GM12892 (cell line): ENCODE data around the gene SRGAP2B.
"Not testable (repeated sequence)": the region's sequence is repeated elsewhere in the genome, so short reads cannot be mapped to it uniquely, and the experiment has no call there.

Source experiments
- POLR2A ChIP-seq: IDR thresholded peaks from 2 replicates; pipeline ENCODE4 v1.6.1; 2011; ENCODE audit warnings: low read depth, low read length, control low read depth
- POLR2AphosphoS5 ChIP-seq: IDR thresholded peaks from 2 replicates; pipeline ENCODE4 v1.6.1; 2011; ENCODE audit warnings: low read depth, low read length, control low read depth

DNA sequence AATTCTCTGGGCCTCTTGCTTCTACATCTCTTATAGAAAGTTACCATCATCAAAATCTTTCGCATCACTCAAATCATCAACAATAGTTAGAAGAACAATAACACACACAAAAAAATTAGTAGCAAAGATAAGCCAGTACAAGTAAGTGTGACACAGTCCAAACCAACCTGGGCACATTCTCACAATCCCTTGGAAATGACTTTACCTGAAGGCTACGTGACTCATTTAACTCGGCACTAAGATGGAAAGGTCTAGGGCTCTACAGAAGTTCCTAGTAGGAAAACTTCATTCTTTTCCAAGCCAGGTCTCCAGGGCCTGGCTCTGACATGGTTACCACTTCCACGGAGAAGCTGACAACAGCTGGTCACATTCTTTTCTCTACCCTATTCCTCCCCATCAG lies 41.7 kb downstream of the SRGAP2B start:
- TF ChIP-seq POLR2A, POLR2AphosphoS5: not testable (repeated sequence)
